ENCODE data around the gene NUDT16L1. TPM values are rescaled to one million over a fixed set of nuclear protein-coding genes. Genes with fewer than 3 reads are reported as not detected.

NUDT16L1 gene
- polyA plus RNA-seq (2013, experiment 1 of 2), result 27.8 TPM
- polyA plus RNA-seq (2013, experiment 2 of 2), result 28.2 TPM

GRCh38 chr16:4693296-4693955, at the start of gene NUDT16L1:
NUDT16L1 (plus strand) TSS chr16:4693562; CDS start chr16:4693727, 165 bp downstream.
- Histone ChIP-seq H3K27ac (ENCODE audit: low read depth, low read length) (peak within 1 kb of the TSS; percentile 42), H4K8ac (ENCODE audit: low read depth, low read length) (no peak within 1 kb of the TSS), H3K4me2 (ENCODE audit: low read length) (peak within 1 kb of the TSS; percentile 93), H4K5ac (ENCODE audit: low read length) (no peak within 1 kb of the TSS), H3K27me3 (ENCODE audit: insufficient read depth, low read length, poor library complexity) (no peaks in the 10 kb centered on the region), H2BK5ac (ENCODE audit: low read length) (no peak within 1 kb of the TSS), H2BK120ac (ENCODE audit: low read depth, low read length) (no peak within 1 kb of the TSS), H3K79me1 (ENCODE audit: low read length) (peaks cover 2% of the 10 kb centered on the region), H3K23ac (ENCODE audit: low read length) (peak within 1 kb of the TSS; percentile 45), H3K56ac (ENCODE audit: low read length) (peak within 1 kb of the TSS; percentile 98), H3K18ac (ENCODE audit: low read length) (peak within 1 kb of the TSS; percentile 16), H3K4me1 (ENCODE audit: control insufficient read depth, low read depth, low read length) (no peaks in the 10 kb centered on the region), H3K4ac (ENCODE audit: low read depth, low read length) (no peak within 1 kb of the TSS), H3K79me2 (ENCODE audit: control insufficient read depth, insufficient read depth, low read length) (no peaks in the 10 kb centered on the region), H2BK15ac (replicated peaks; ENCODE audit: low read depth) (no peak within 1 kb of the TSS), H3K36me3 (ENCODE audit: control insufficient read depth, insufficient read depth, low read length) (no peaks in the 10 kb centered on the region), H3K4me3 (ENCODE audit: low read length) (peak within 1 kb of the TSS; percentile 93), H2AK5ac (ENCODE audit: low read length) (no peak within 1 kb of the TSS), H3K9ac (ENCODE audit: low read length) (peak within 1 kb of the TSS; percentile 92)
- peak; percentile 97 for DNase-seq
- no CpG with 5 or more reads among the region's 91 CpGs for WGBS (ENCODE audit: extremely low coverage, insufficient coverage, low lambda C conversion rate)

GRCh38 chr16:4646773-4647643, 46.4 kb upstream of the NUDT16L1 start:
- no peak for DNase-seq
- no peaks in the 10 kb centered on the region for H3K27me3 ChIP-seq (ENCODE audit: insufficient read depth, low read length, poor library complexity)
- H3K79me1 ChIP-seq (ENCODE audit: low read length), result peaks cover 5% of the 10 kb centered on the region
- no peak overlapping the region for H2BK5ac ChIP-seq (ENCODE audit: low read length)
- H3K4me3 ChIP-seq (ENCODE audit: low read length), result no peak overlapping the region
- H3K36me3 ChIP-seq (ENCODE audit: control insufficient read depth, insufficient read depth, low read length), result no peaks in the 10 kb centered on the region
- no peak overlapping the region for H3K18ac ChIP-seq (ENCODE audit: low read length)
- WGBS (ENCODE audit: extremely low coverage, insufficient coverage, low lambda C conversion rate), result no CpG with 5 or more reads among the region's 22 CpGs
- H2BK120ac ChIP-seq (ENCODE audit: low read depth, low read length), result no peak overlapping the region
- H2BK15ac ChIP-seq (replicated peaks; ENCODE audit: low read depth), result no peak overlapping the region
- no peak overlapping the region for H3K4me2 ChIP-seq (ENCODE audit: low read length)
- peaks cover 2% of the 10 kb centered on the region for H3K79me2 ChIP-seq (ENCODE audit: control insufficient read depth, insufficient read depth, low read length)
- H3K27ac ChIP-seq (ENCODE audit: low read depth, low read length), result no peak overlapping the region
- no peak overlapping the region for H2AK5ac ChIP-seq (ENCODE audit: low read length)
- no peak overlapping the region for H3K9ac ChIP-seq (ENCODE audit: low read length)
- H4K8ac ChIP-seq (ENCODE audit: low read depth, low read length), result no peak overlapping the region
- no peak overlapping the region for H4K5ac ChIP-seq (ENCODE audit: low read length)
- no peak overlapping the region for H3K56ac ChIP-seq (ENCODE audit: low read length)
- H3K4me1 ChIP-seq (ENCODE audit: control insufficient read depth, low read depth, low read length), result no peaks in the 10 kb centered on the region
- no peak overlapping the region for H3K4ac ChIP-seq (ENCODE audit: low read depth, low read length)
- no peak overlapping the region for H3K23ac ChIP-seq (ENCODE audit: low read length)

- Histone ChIP-seq H3K4ac (ENCODE audit: low read depth, low read length) (no peak overlapping the region), H2BK5ac (ENCODE audit: low read length) (no peak overlapping the region), H3K27me3 (ENCODE audit: insufficient read depth, low read length, poor library complexity) (no peaks in the 10 kb centered on the region), H3K9ac (ENCODE audit: low read length) (no peak overlapping the region), H4K8ac (ENCODE audit: low read depth, low read length) (no peak overlapping the region), H3K79me1 (ENCODE audit: low read length) (peaks cover 5% of the 10 kb centered on the region), H3K56ac (ENCODE audit: low read length) (no peak overlapping the region), H3K23ac (ENCODE audit: low read length) (no peak overlapping the region), H3K79me2 (ENCODE audit: control insufficient read depth, insufficient read depth, low read length) (peaks cover 1% of the 10 kb centered on the region), H3K4me3 (ENCODE audit: low read length) (no peak overlapping the region), H3K18ac (ENCODE audit: low read length) (no peak overlapping the region), H2BK120ac (ENCODE audit: low read depth, low read length) (no peak overlapping the region), H3K4me1 (ENCODE audit: control insufficient read depth, low read depth, low read length) (no peaks in the 10 kb centered on the region), H2AK5ac (ENCODE audit: low read length) (no peak overlapping the region), H3K4me2 (ENCODE audit: low read length) (no peak overlapping the region), H4K5ac (ENCODE audit: low read length) (no peak overlapping the region), H3K36me3 (ENCODE audit: control insufficient read depth, insufficient read depth, low read length) (no peaks in the 10 kb centered on the region), H3K27ac (ENCODE audit: low read depth, low read length) (no peak overlapping the region), H2BK15ac (replicated peaks; ENCODE audit: low read depth) (no peak overlapping the region)
- no CpG with 5 or more reads among the region's 8 CpGs for WGBS (ENCODE audit: extremely low coverage, insufficient coverage, low lambda C conversion rate)
- DNase-seq, result no peak
Measured at GRCh38 chr16:4647644-4647980, 45.8 kb upstream of the NUDT16L1 start.

GRCh38 chr16:4648917-4649316, 44.4 kb upstream of the NUDT16L1 start:
- Histone ChIP-seq H3K18ac (ENCODE audit: low read length) (no peak overlapping the region), H4K8ac (ENCODE audit: low read depth, low read length) (no peak overlapping the region), H3K27ac (ENCODE audit: low read depth, low read length) (no peak overlapping the region), H3K4ac (ENCODE audit: low read depth, low read length) (no peak overlapping the region), H3K36me3 (ENCODE audit: control insufficient read depth, insufficient read depth, low read length) (no peaks in the 10 kb centered on the region), H2BK15ac (replicated peaks; ENCODE audit: low read depth) (no peak overlapping the region), H4K5ac (ENCODE audit: low read length) (no peak overlapping the region), H3K4me1 (ENCODE audit: control insufficient read depth, low read depth, low read length) (no peaks in the 10 kb centered on the region), H3K27me3 (ENCODE audit: insufficient read depth, low read length, poor library complexity) (no peaks in the 10 kb centered on the region), H2BK5ac (ENCODE audit: low read length) (no peak overlapping the region), H2AK5ac (ENCODE audit: low read length) (no peak overlapping the region), H3K4me3 (ENCODE audit: low read length) (no peak overlapping the region), H3K79me1 (ENCODE audit: low read length) (peaks cover 5% of the 10 kb centered on the region), H3K4me2 (ENCODE audit: low read length) (no peak overlapping the region), H3K9ac (ENCODE audit: low read length) (no peak overlapping the region), H2BK120ac (ENCODE audit: low read depth, low read length) (no peak overlapping the region), H3K79me2 (ENCODE audit: control insufficient read depth, insufficient read depth, low read length) (no peaks in the 10 kb centered on the region), H3K56ac (ENCODE audit: low read length) (no peak overlapping the region), H3K23ac (ENCODE audit: low read length) (no peak overlapping the region)
- DNase-seq, result no peak
- WGBS (ENCODE audit: extremely low coverage, insufficient coverage, low lambda C conversion rate), result no CpG with 5 or more reads among the region's 13 CpGs

- Histone ChIP-seq H3K23ac (ENCODE audit: low read length) (no peak overlapping the region), H3K9ac (ENCODE audit: low read length) (no peak overlapping the region), H2BK120ac (ENCODE audit: low read depth, low read length) (no peak overlapping the region), H4K5ac (ENCODE audit: low read length) (no peak overlapping the region), H3K56ac (ENCODE audit: low read length) (no peak overlapping the region), H3K79me1 (ENCODE audit: low read length) (peaks cover 5% of the 10 kb centered on the region), H3K36me3 (ENCODE audit: control insufficient read depth, insufficient read depth, low read length) (no peaks in the 10 kb centered on the region), H2BK15ac (replicated peaks; ENCODE audit: low read depth) (no peak overlapping the region), H4K8ac (ENCODE audit: low read depth, low read length) (no peak overlapping the region), H3K18ac (ENCODE audit: low read length) (no peak overlapping the region), H2AK5ac (ENCODE audit: low read length) (no peak overlapping the region), H3K4me1 (ENCODE audit: control insufficient read depth, low read depth, low read length) (no peaks in the 10 kb centered on the region), H3K4me2 (ENCODE audit: low read length) (no peak overlapping the region), H3K27me3 (ENCODE audit: insufficient read depth, low read length, poor library complexity) (no peaks in the 10 kb centered on the region), H3K4me3 (ENCODE audit: low read length) (no peak overlapping the region), H3K79me2 (ENCODE audit: control insufficient read depth, insufficient read depth, low read length) (no peaks in the 10 kb centered on the region), H3K27ac (ENCODE audit: low read depth, low read length) (no peak overlapping the region), H2BK5ac (ENCODE audit: low read length) (no peak overlapping the region), H3K4ac (ENCODE audit: low read depth, low read length) (no peak overlapping the region)
- no peak for DNase-seq
- WGBS (ENCODE audit: extremely low coverage, insufficient coverage, low lambda C conversion rate), result no CpG with 5 or more reads among the region's 25 CpGs
Measured at GRCh38 chr16:4649744-4650442, 43.5 kb upstream of the NUDT16L1 start.

All from mesendoderm (in vitro differentiated cells).